Measurements from ENCODE around the gene ZBTB20. TPM values are rescaled to one million over a fixed set of nuclear protein-coding genes. Genes with fewer than 3 reads are reported as not detected.

The ZBTB20 gene
- total RNA-seq, 1 experiment from 2014 or later = 10.7 TPM

DNA sequence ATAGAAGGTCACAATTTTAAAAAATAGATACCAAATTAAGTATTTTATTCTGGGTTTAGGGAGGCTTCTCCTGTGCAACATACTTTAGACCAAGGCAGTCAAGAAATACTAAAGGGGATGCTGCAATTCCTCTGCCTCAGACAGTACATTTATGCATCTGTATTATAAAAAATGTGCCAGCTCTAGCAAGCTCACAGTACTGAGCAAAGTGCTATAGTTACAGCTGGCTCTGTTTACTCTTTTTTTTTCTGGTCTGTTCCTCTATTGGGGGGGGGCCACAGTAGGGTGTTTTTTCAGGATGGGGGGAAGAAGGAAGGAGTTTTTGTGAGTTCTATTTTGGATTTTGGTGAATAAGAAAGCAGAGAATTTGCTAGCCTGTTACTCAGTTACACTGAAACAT lies 668.3 kb downstream of the ZBTB20 start:
- peaks cover 5% of the 10 kb centered on the region for H3K4me1 Mint-ChIP-seq (ENCODE audit: insufficient read depth, unreplicated experiment)
- POLR2A ChIA-PET = no interaction called here
- BruUV-seq (replicated peaks) = no TSS peak

DNA sequence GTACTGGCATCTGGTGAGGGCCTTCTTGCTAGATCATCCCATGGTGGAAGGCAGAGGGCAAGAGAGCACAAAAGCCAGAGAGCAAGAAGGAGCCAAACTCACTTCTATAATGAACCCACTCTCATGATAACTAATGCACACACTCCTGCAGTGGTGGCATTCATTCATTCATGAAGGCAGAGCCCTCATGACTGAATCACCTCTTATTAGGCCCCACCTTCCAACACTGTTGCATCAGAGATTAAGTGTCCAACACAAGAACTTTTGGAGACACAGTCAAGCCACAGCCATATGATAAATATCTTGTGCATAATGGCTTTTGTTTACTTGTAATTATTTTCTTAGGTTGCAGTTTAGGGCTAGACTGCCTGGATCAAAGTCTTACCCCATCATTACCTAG lies 670.6 kb downstream of the ZBTB20 start:
- no TSS peak for BruUV-seq (replicated peaks)
- H3K4me1 Mint-ChIP-seq (ENCODE audit: insufficient read depth, unreplicated experiment) = peaks cover 5% of the 10 kb centered on the region
- POLR2A ChIA-PET = interaction anchor here (0.6 kb wide), 1 partner anchor 212 kb away, joined by 3 read pairs; no protein-coding TSS in a partner anchor
- H3K36me3 Mint-ChIP-seq (ENCODE audit: insufficient read depth, unreplicated experiment) = peaks cover under 1% of the 10 kb centered on the region
- intact Hi-C loops (cut with micrococcal nuclease) = no loop called here
- no peak overlapping the region for H3K27ac Mint-ChIP-seq (ENCODE audit: low read depth, unreplicated experiment)
- CTCF ChIA-PET = no interaction called here
- no peaks in the 10 kb centered on the region for H3K9me3 Mint-ChIP-seq (ENCODE audit: unreplicated experiment)
- peak; percentile 20 for DNase-seq (ENCODE audit: unreplicated experiment)
- no peak overlapping the region for H3K4me3 Mint-ChIP-seq (ENCODE audit: unreplicated experiment)
- H3K27me3 Mint-ChIP-seq (ENCODE audit: insufficient read depth, unreplicated experiment) = no peaks in the 10 kb centered on the region
- TF ChIP-seq, protein P1, sequence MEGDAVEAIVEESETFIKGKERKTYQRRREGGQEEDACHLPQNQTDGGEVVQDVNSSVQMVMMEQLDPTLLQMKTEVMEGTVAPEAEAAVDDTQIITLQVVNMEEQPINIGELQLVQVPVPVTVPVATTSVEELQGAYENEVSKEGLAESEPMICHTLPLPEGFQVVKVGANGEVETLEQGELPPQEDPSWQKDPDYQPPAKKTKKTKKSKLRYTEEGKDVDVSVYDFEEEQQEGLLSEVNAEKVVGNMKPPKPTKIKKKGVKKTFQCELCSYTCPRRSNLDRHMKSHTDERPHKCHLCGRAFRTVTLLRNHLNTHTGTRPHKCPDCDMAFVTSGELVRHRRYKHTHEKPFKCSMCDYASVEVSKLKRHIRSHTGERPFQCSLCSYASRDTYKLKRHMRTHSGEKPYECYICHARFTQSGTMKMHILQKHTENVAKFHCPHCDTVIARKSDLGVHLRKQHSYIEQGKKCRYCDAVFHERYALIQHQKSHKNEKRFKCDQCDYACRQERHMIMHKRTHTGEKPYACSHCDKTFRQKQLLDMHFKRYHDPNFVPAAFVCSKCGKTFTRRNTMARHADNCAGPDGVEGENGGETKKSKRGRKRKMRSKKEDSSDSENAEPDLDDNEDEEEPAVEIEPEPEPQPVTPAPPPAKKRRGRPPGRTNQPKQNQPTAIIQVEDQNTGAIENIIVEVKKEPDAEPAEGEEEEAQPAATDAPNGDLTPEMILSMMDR (IDR thresholded peaks at IDR 0.05; ENCODE audit: unreplicated experiment) = no peak

More for the DNA sequence above, 668.3 kb downstream of the ZBTB20 start:
- no peak overlapping the region for H3K27ac Mint-ChIP-seq (ENCODE audit: low read depth, unreplicated experiment)
- no peaks in the 10 kb centered on the region for H3K9me3 Mint-ChIP-seq (ENCODE audit: unreplicated experiment)
- H3K27me3 Mint-ChIP-seq (ENCODE audit: insufficient read depth, unreplicated experiment) = no peaks in the 10 kb centered on the region
- no peak overlapping the region for H3K4me3 Mint-ChIP-seq (ENCODE audit: unreplicated experiment)
- CTCF ChIA-PET = no interaction called here
- intact Hi-C loops (cut with micrococcal nuclease) = no loop called here
- TF ChIP-seq, protein P1 (IDR thresholded peaks at IDR 0.05; ENCODE audit: unreplicated experiment) = no peak
- peaks cover 5% of the 10 kb centered on the region for H3K36me3 Mint-ChIP-seq (ENCODE audit: insufficient read depth, unreplicated experiment)
- DNase-seq (ENCODE audit: unreplicated experiment) = no peak

DNA sequence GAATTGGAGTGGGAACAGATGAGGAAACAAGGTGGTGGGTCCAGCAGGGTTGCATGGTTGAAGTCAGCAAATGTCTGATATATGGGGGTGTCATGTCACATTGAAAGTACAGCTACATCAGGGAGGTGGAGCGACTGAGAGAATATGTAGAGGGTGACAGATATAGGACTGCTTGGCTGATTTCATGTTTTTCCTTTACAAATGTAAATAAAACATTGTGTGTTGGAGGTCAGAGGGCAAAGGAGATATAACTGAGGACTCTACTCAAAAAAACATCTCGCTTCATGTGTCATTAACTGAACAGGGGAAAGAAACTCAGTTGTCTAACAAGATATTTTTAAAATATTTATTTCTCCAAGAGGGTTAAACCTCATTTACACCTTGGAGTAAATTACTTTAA lies 675.6 kb downstream of the ZBTB20 start:
- Mint-ChIP-seq H3K27ac (ENCODE audit: low read depth, unreplicated experiment) (no peak overlapping the region), H3K4me3 (ENCODE audit: unreplicated experiment) (no peak overlapping the region), H3K27me3 (ENCODE audit: insufficient read depth, unreplicated experiment) (no peaks in the 10 kb centered on the region), H3K9me3 (ENCODE audit: unreplicated experiment) (no peaks in the 10 kb centered on the region), H3K36me3 (ENCODE audit: insufficient read depth, unreplicated experiment) (no peaks in the 10 kb centered on the region), H3K4me1 (ENCODE audit: insufficient read depth, unreplicated experiment) (no peaks in the 10 kb centered on the region)
- intact Hi-C loops (cut with micrococcal nuclease) = no loop called here
- POLR2A ChIA-PET = no interaction called here
- TF ChIP-seq, protein P1 (IDR thresholded peaks at IDR 0.05; ENCODE audit: unreplicated experiment) = no peak
- DNase-seq (ENCODE audit: unreplicated experiment) = no peak
- CTCF ChIA-PET = interaction anchor here (0.7 kb wide), 1 partner anchor 1162 kb away, joined by 3 read pairs; no protein-coding TSS in a partner anchor
- BruUV-seq (replicated peaks) = no TSS peak

DNA sequence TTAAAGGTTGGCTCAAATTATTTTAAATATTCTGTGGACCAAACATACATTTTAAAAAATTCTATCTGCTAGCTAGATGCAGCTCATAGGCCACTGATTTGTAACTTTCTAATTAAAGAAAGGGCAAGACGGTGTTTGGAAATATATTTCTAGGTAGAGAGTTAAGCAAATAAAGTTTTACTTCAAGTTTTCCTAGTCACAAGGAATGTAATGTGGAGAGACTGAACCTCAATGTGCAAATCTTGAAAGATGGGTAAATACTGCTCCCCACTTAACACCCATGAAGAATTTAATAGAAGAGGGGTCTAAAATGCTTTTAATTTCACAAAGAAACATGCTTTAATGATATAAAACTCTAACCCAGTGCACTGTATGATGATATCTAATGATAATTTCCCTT lies 678.0 kb downstream of the ZBTB20 start:
- TF ChIP-seq, protein P1 (IDR thresholded peaks at IDR 0.05; ENCODE audit: unreplicated experiment) = no peak
- H3K36me3 Mint-ChIP-seq (ENCODE audit: insufficient read depth, unreplicated experiment) = no peaks in the 10 kb centered on the region
- BruUV-seq (replicated peaks) = no TSS peak
- no peaks in the 10 kb centered on the region for H3K4me1 Mint-ChIP-seq (ENCODE audit: insufficient read depth, unreplicated experiment)
- H3K27me3 Mint-ChIP-seq (ENCODE audit: insufficient read depth, unreplicated experiment) = no peaks in the 10 kb centered on the region
- intact Hi-C loops (cut with micrococcal nuclease) = no loop called here
- H3K27ac Mint-ChIP-seq (ENCODE audit: low read depth, unreplicated experiment) = no peak overlapping the region
- ChIA-PET POLR2A (no interaction called here), CTCF (interaction anchor here (0.6 kb wide), 1 partner anchor 93 kb away, joined by 4 read pairs; no protein-coding TSS in a partner anchor)
- no peak for DNase-seq (ENCODE audit: unreplicated experiment)
- no peaks in the 10 kb centered on the region for H3K9me3 Mint-ChIP-seq (ENCODE audit: unreplicated experiment)
- H3K4me3 Mint-ChIP-seq (ENCODE audit: unreplicated experiment) = no peak overlapping the region

All from MCF 10A (cell line).